ENCODE measurements around the gene SEMA3G.

The SEMA3G gene

DNA sequence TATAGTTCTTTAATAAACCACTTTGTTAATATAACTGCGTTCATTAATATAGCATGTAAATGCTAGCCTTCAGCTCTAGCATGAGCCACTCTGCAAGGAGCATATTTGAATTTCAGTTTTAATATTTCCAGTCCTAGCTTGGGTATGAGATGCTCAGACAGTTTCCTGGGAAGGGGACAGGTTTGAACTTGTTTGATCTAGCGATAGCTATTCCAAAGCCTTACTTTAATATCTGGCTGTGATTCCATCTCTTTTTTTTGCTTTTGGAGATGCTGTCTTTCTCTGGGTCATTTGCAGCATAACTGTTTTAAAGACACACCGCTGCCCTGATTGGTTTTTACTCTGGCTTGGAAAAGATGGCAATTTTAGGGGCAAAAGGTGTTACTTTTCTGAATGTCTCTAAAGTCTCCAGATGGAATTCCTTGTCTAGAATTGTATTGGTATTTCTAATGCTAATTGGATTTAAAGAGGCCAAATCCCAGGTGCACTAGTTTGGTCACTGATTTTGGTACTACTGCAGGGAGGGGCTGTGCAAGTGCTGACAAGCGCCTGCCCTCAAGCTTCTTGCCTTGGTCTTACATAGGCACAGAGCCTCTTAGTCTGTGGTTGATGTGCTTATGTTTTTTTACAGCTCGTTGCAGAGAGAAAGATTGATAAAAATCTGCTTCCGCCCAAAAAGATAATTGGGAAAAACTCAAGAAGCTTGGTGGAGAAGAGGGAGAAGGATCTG lies 13.3 kb upstream of the SEMA3G start:
- no peak overlapping the region for H3K4me3 ChIP-seq (ENCODE audit: low read depth in 1 of 2, low read length in 2 of 2)
- no peak overlapping the region for H3K27ac ChIP-seq (ENCODE audit: low read depth, low read length)
- H3K9me3 ChIP-seq (ENCODE audit: low read length), result no peaks in the 10 kb centered on the region
- peaks cover 24% of the 10 kb centered on the region for H3K4me1 ChIP-seq (ENCODE audit: insufficient read depth, low read length)
- peaks cover 30% of the 10 kb centered on the region for H3K36me3 ChIP-seq (ENCODE audit: insufficient read depth, low read length)
- H3K27me3 ChIP-seq (ENCODE audit: control insufficient read depth in 1 of 2, insufficient read depth in 2 of 2, low read length in 2 of 2), result no peaks in the 10 kb centered on the region
- no peak overlapping the region for H3K9ac ChIP-seq (ENCODE audit: low read length)

DNA sequence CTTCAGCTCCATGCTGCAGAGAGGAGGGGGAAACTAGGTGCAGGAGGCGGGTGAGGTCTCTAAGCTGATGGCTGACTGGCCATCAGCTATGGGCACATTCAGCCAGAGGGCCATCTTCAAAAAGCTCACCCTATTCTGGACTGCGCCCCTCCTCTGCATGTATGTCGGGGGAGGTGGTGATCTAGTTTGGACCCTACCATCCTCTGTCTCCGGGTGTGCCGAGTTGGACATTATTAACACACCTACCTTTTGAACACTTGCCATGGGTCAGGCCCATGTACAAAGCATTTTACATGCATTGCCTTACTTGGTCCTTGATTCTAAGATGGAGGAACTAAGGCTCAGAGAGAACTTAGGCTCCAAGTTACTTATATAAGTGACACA lies 11.9 kb upstream of the SEMA3G start:
- no peaks in the 10 kb centered on the region for H3K27me3 ChIP-seq (ENCODE audit: control insufficient read depth in 1 of 2, insufficient read depth in 2 of 2, low read length in 2 of 2)
- H3K4me1 ChIP-seq (ENCODE audit: insufficient read depth, low read length), result peaks cover 24% of the 10 kb centered on the region
- peak overlapping the region; percentile 91 for H3K27ac ChIP-seq (ENCODE audit: low read depth, low read length)
- no peaks in the 10 kb centered on the region for H3K9me3 ChIP-seq (ENCODE audit: low read length)
- peak overlapping the region; percentile 86 to 90 for H3K4me3 ChIP-seq (ENCODE audit: low read depth in 1 of 2, low read length in 2 of 2)
- peaks cover 26% of the 10 kb centered on the region for H3K36me3 ChIP-seq (ENCODE audit: insufficient read depth, low read length)
- peak overlapping the region; percentile 94 for H3K9ac ChIP-seq (ENCODE audit: low read length)

DNA sequence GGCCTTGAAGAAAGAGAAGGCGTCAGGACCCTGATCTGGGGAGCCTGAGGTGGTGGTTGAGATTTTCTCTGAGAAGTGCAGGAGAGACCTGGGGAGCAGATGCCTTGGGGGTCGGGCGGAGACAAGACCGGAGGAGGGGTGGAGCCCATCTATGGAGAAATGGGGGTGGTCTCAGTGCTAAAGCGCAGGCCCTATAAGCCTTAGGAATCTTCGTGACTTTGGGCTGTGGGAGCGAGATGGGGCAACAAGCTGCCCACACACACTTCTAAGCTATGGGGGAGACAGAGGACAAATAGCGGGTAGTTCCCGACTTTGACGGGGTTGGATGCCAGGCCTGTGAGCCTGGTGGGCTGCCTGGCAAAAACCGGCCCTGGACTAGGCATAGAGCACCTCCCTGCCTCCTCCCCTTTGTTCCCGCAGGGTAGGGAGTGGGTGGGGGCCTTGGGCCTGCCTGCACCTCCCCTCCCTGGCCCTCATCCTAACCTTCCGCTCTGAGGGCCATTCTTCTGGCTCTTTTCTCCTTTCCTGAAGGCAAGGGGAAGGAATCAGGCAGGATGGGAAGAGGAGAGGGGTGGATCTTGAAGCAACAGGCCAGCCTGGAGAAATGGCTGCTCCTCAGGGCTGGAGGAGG lies 11.4 kb upstream of the SEMA3G start:
- peak overlapping the region; percentile 86 to 90 for H3K4me3 ChIP-seq (ENCODE audit: low read depth in 1 of 2, low read length in 2 of 2)
- no peaks in the 10 kb centered on the region for H3K27me3 ChIP-seq (ENCODE audit: control insufficient read depth in 1 of 2, insufficient read depth in 2 of 2, low read length in 2 of 2)
- H3K9me3 ChIP-seq (ENCODE audit: low read length), result no peaks in the 10 kb centered on the region
- H3K4me1 ChIP-seq (ENCODE audit: insufficient read depth, low read length), result peaks cover 24% of the 10 kb centered on the region
- H3K9ac ChIP-seq (ENCODE audit: low read length), result peak overlapping the region; percentile 94
- H3K27ac ChIP-seq (ENCODE audit: low read depth, low read length), result peak overlapping the region; percentile 91
- H3K36me3 ChIP-seq (ENCODE audit: insufficient read depth, low read length), result peaks cover 26% of the 10 kb centered on the region

DNA sequence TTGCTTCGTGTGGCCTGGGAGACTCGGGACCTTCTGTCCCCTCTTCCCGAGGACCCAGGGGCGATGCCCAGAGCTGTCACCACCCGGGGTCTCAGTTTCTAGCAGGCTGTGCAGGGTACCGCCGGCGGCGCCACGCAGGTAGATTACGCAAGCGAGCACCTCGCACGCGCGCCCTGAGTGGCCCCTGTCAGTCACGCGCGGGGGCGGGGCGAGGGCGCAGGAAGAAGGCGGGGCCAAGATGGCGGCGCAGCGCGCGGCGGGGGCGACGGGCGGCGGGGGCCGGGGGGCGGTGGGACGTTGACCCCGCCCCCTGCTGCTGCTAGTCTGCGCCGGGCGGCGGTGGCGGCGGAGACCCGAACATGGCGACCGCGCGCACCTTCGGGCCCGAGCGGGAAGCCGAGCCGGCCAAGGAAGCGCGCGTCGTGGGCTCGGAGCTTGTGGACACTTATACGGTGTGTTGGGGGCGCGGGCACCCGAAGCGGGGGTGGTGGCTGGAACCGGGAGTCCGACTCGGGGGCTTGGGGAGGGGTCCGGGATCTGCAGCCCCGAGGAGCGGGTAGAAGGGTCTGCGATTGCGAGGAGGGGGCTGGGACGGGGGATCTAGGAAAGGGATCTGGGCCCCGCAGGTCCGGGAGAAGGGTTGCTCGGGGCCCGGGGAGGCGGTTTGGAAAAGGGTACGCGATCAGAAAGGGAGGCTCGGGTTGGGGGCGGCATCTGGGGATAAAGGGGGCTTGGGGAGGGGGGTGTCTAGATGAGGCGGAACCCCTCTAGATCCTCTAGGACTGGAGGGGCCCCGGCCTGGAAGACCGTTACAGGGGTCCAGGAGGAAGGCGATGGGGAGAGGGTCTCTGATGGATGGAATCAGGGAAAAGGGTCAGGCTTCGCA lies 10.6 kb upstream of the SEMA3G start, which contains the start of gene NISCH:
NISCH (plus strand) TSS at position 322 of the 886 bp plus-strand sequence; CDS start at position 360, 38 bp downstream.
- peak within 1 kb of the TSS; percentile 97 for H3K27ac ChIP-seq (ENCODE audit: low read depth, low read length)
- H3K9ac ChIP-seq (ENCODE audit: low read length), result peak within 1 kb of the TSS; percentile 96
- no peaks in the 10 kb centered on the region for H3K9me3 ChIP-seq (ENCODE audit: low read length)
- H3K36me3 ChIP-seq (ENCODE audit: insufficient read depth, low read length), result peaks cover 19% of the 10 kb centered on the region
- peaks cover 24% of the 10 kb centered on the region for H3K4me1 ChIP-seq (ENCODE audit: insufficient read depth, low read length)
- H3K4me3 ChIP-seq (ENCODE audit: low read depth in 1 of 2, low read length in 2 of 2), result peak within 1 kb of the TSS; percentile 87 to 90
- H3K27me3 ChIP-seq (ENCODE audit: control insufficient read depth in 1 of 2, insufficient read depth in 2 of 2, low read length in 2 of 2), result no peaks in the 10 kb centered on the region

DNA sequence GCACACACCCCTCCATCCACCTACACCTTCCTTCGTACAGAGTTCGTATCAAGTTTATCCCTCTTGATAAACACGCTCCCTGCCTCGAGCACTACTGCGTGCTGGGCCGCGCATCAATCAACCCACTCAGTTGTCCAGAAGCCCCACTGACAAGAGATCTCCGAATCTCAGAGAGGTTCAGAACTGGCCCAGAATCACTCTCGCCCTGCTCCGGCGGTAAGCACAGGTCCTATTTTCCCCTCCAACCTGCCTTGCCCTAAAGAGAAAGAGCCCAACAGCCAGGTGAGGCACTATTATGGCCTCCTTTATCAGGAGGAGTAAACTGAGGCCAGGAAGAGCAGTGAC lies 10.0 kb upstream of the SEMA3G start:
- H3K36me3 ChIP-seq (ENCODE audit: insufficient read depth, low read length), result peaks cover 14% of the 10 kb centered on the region
- H3K27ac ChIP-seq (ENCODE audit: low read depth, low read length), result peak overlapping the region; percentile 97
- peak overlapping the region; percentile 96 for H3K9ac ChIP-seq (ENCODE audit: low read length)
- H3K4me1 ChIP-seq (ENCODE audit: insufficient read depth, low read length), result peaks cover 24% of the 10 kb centered on the region
- no peaks in the 10 kb centered on the region for H3K27me3 ChIP-seq (ENCODE audit: control insufficient read depth in 1 of 2, insufficient read depth in 2 of 2, low read length in 2 of 2)
- no peaks in the 10 kb centered on the region for H3K9me3 ChIP-seq (ENCODE audit: low read length)
- H3K4me3 ChIP-seq (ENCODE audit: low read depth in 1 of 2, low read length in 2 of 2), result peak overlapping the region; percentile 56 to 87

DNA sequence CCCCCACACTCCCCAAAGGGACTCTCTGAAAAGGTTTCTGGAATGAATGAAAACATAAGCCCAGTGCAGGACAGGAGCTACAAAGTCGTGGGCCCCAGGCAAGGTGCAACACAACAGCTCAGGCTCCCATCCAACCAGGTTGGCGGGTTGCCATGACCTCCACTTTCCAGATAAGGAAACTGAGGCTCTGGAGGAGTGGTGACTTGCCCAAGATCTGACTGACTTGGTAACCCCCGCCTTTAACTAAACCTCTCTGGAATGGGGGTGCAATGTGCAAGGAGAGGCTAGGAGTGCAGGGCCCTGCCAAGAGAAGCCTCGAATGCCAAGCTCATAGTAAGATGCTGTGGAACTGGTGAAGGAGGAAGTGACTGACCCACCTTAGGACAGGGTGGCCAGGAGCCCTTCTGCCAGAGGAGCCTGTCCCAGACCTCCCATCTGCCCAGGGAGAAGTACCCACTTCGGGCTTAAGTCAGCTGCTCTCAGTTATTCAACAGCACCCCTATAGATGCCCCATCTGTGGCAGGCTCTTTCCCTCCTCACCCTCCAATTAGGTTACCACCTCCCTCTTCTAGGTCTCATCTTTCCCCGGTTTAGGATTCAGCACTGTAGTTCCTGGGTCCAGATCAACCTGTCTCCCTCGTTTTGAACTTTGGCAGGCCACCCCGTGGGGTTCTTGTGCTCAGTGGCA lies 9.5 kb upstream of the SEMA3G start:
- no peaks in the 10 kb centered on the region for H3K9me3 ChIP-seq (ENCODE audit: low read length)
- peaks cover 14% of the 10 kb centered on the region for H3K36me3 ChIP-seq (ENCODE audit: insufficient read depth, low read length)
- H3K4me1 ChIP-seq (ENCODE audit: insufficient read depth, low read length), result peaks cover 24% of the 10 kb centered on the region
- peak overlapping the region; percentile 96 for H3K9ac ChIP-seq (ENCODE audit: low read length)
- no peaks in the 10 kb centered on the region for H3K27me3 ChIP-seq (ENCODE audit: control insufficient read depth in 1 of 2, insufficient read depth in 2 of 2, low read length in 2 of 2)
- H3K27ac ChIP-seq (ENCODE audit: low read depth, low read length), result peak overlapping the region; percentile 97
- H3K4me3 ChIP-seq (ENCODE audit: low read depth in 1 of 2, low read length in 2 of 2), result peak overlapping the region; percentile 56 to 87

DNA sequence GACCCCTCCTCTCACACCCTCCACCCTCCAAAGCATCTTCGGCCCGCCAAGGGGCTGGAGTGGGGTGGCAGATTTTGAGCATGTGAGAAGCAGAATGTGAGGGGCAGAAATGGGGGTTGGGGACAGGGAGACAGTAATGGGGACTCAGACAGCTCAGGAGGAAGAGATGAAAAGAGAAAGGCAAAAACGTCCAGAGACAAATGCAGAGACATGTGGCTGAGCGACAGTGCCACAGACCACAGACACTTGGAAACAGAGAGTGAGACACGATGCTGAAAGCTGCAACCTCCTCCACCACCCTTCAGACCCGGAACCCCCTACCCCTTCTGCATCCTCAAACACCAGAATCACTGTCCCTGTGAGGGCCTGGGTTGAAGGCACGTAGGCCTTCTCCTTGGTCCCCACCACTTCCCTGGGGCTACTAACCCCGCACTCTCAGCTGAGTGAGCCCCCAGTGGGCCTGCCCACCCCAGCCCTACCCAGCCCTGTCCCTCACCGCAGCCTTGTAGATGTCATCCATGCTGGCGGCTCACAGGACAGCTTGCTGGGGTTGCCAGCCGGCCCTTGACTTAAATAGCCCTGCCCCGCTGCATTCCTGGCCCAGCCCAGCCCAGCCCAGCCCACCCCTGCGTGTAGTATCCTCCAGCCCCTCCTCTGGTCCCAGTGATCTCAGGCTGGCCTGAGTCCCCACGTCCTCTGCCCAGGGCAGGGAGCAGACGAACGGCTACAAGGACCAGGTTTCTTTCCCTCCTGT lies 8.8 kb upstream of the SEMA3G start, which contains the start of gene TNNC1:
TNNC1 (minus strand) TSS at position 546 of the 754 bp plus-strand sequence; CDS start at position 520, 26 bp downstream.
- peaks cover 9% of the 10 kb centered on the region for H3K36me3 ChIP-seq (ENCODE audit: insufficient read depth, low read length)
- no peaks in the 10 kb centered on the region for H3K27me3 ChIP-seq (ENCODE audit: control insufficient read depth in 1 of 2, insufficient read depth in 2 of 2, low read length in 2 of 2)
- H3K4me1 ChIP-seq (ENCODE audit: insufficient read depth, low read length), result peaks cover 24% of the 10 kb centered on the region
- peak within 1 kb of the TSS; percentile 56 to 87 for H3K4me3 ChIP-seq (ENCODE audit: low read depth in 1 of 2, low read length in 2 of 2)
- H3K9ac ChIP-seq (ENCODE audit: low read length), result peak within 1 kb of the TSS; percentile 96
- H3K27ac ChIP-seq (ENCODE audit: low read depth, low read length), result peak within 1 kb of the TSS; percentile 97
- H3K9me3 ChIP-seq (ENCODE audit: low read length), result no peaks in the 10 kb centered on the region

DNA sequence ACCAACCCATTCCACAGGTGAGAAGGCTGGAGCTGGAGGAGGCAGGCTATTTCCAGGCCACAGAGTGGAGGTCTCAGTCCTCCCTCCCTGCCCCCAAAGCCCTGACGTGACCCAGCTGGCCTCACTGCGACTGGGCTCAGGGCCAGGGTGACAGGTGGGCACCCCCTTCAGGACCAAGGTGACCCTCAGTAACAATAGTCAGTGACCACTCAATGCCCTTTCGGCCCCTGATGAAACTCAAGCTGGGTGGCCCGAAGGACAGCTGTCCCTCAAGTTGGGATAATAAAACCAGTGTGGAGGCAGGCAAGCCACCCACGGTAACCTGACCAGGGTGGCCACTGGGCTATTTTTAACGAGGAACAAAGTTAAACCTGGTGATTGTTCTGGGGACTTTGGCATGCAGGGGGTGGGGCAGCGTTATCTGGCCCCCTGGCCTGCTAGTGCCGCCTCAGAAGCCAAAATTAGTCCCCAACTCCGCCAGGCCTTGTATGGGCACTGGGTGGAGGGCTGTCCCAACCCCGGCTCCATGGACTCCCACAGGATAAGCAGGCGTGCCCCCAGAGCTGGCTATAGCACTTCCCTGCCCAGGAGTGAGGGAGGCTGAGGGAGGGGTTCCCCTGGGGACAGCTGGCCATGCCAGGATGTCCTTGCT lies 7.8 kb upstream of the SEMA3G start:
- no peak overlapping the region for H3K4me3 ChIP-seq (ENCODE audit: low read depth in 1 of 2, low read length in 2 of 2)
- no peak overlapping the region for H3K9ac ChIP-seq (ENCODE audit: low read length)
- no peak overlapping the region for H3K27ac ChIP-seq (ENCODE audit: low read depth, low read length)
- H3K4me1 ChIP-seq (ENCODE audit: insufficient read depth, low read length), result peaks cover 24% of the 10 kb centered on the region
- H3K9me3 ChIP-seq (ENCODE audit: low read length), result no peaks in the 10 kb centered on the region
- H3K27me3 ChIP-seq (ENCODE audit: control insufficient read depth in 1 of 2, insufficient read depth in 2 of 2, low read length in 2 of 2), result no peaks in the 10 kb centered on the region
- H3K36me3 ChIP-seq (ENCODE audit: insufficient read depth, low read length), result peaks cover 4% of the 10 kb centered on the region

DNA sequence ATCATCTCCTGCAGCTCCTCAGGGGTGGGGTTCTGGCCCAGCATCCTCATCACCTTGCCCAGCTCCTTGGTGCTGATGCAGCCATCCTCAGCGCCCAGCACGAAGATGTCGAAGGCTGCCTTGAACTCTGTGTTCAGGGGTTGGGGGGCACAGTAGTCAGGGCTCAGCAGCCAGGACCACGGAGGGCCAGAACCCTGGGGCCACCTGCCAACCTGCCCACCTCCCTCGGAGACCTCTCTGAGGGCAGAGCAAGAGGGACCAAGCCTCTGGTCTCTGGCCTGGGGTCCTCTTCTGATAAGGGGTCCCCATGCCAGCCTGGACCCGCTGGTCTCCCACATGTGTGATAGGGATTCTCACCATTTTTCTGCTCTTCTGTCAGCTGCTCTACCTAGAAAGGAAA lies 7.2 kb upstream of the SEMA3G start:
- Histone ChIP-seq H3K27ac (ENCODE audit: low read depth, low read length) (no peak overlapping the region), H3K36me3 (ENCODE audit: insufficient read depth, low read length) (no peaks in the 10 kb centered on the region), H3K9ac (ENCODE audit: low read length) (no peak overlapping the region), H3K4me3 (ENCODE audit: low read depth in 1 of 2, low read length in 2 of 2) (no peak overlapping the region), H3K27me3 (ENCODE audit: control insufficient read depth in 1 of 2, insufficient read depth in 2 of 2, low read length in 2 of 2) (no peaks in the 10 kb centered on the region), H3K4me1 (ENCODE audit: insufficient read depth, low read length) (peaks cover 21% of the 10 kb centered on the region), H3K9me3 (ENCODE audit: low read length) (no peaks in the 10 kb centered on the region)

Data from muscle layer of colon (tissue), 2 donors.